Occipital lobe (tissue), 2 donors: ENCODE measurements around the gene OSBPL2. TPM values are rescaled to one million over a fixed set of nuclear protein-coding genes. Genes with fewer than 3 reads are reported as not detected.

ENCODE experiments used
- DNase-seq: peaks from one replicate; lab custom pipeline; 2025; lab: John Stamatoyannopoulos, UW
- total RNA-seq: library from RNA; depleted of rRNA; stranded (reverse); fragments of >200 nt; gene quantifications from one replicate; pipeline ENCODE4 v1.2.3, GENCODE V29; 2014

Gene OSBPL2
- total RNA-seq, 1 donor from 2014 or later: 39.8 TPM

GRCh38 chr20:62338294-62338620 lies 99.9 kb downstream of the OSBPL2 start:
- no peak for DNase-seq

GRCh38 chr20:62339647-62340062 lies 101.3 kb downstream of the OSBPL2 start:
- no peak for DNase-seq

GRCh38 chr20:62342910-62343309 lies 104.6 kb downstream of the OSBPL2 start:
- no peak for DNase-seq

- no peak for DNase-seq
These were observed 105.8 kb downstream of the OSBPL2 start for GRCh38 chr20:62344092-62344491.

GRCh38 chr20:62344782-62345181 lies 106.5 kb downstream of the OSBPL2 start:
- no peak for DNase-seq

Other genes starting within 250 kb of the OSBPL2 start
- 8.6 TPM for gene TAF4, start 172.6 kb upstream of the OSBPL2 start, total RNA-seq
- gene LSM14B, start 116.0 kb upstream of the OSBPL2 start, total RNA-seq: 92.6 TPM
- gene PSMA7, start 95.1 kb upstream of the OSBPL2 start, total RNA-seq: 107 TPM
- gene SS18L1, start 94.8 kb upstream of the OSBPL2 start, total RNA-seq: 75.0 TPM
- 14.8 TPM for gene MTG2, start 55.5 kb upstream of the OSBPL2 start, total RNA-seq
- gene HRH3, start 18.2 kb upstream of the OSBPL2 start, total RNA-seq: 0.47 TPM
- gene ADRM1, start 64.5 kb downstream of the OSBPL2 start, total RNA-seq: 30.6 TPM
- gene LAMA5, start 128.8 kb downstream of the OSBPL2 start, total RNA-seq: 11.2 TPM
- 715 TPM for gene RPS21, start 148.6 kb downstream of the OSBPL2 start, total RNA-seq
- gene CABLES2, start 168.8 kb downstream of the OSBPL2 start, total RNA-seq: 2.3 TPM
- not detected for gene RBBP8NL, start 189.0 kb downstream of the OSBPL2 start, total RNA-seq
- gene GATA5, start 237.5 kb downstream of the OSBPL2 start, total RNA-seq: 0.16 TPM